SHP77 treated with DMSO at 0.1 percent for 48 hours (cell line): ENCODE results near the gene CAPRIN1.

ENCODE experiments used
- DNase-seq: peaks from one replicate; lab custom pipeline; 2025; lab: John Stamatoyannopoulos, UW

The CAPRIN1 gene

GRCh38 chr11:34143048-34143447 is 91.5 kb downstream of the CAPRIN1 start:
- DNase-seq, result no peak

- no peak for DNase-seq
These were observed 93.5 kb downstream of the CAPRIN1 start for GRCh38 chr11:34145073-34145472.

DNA sequence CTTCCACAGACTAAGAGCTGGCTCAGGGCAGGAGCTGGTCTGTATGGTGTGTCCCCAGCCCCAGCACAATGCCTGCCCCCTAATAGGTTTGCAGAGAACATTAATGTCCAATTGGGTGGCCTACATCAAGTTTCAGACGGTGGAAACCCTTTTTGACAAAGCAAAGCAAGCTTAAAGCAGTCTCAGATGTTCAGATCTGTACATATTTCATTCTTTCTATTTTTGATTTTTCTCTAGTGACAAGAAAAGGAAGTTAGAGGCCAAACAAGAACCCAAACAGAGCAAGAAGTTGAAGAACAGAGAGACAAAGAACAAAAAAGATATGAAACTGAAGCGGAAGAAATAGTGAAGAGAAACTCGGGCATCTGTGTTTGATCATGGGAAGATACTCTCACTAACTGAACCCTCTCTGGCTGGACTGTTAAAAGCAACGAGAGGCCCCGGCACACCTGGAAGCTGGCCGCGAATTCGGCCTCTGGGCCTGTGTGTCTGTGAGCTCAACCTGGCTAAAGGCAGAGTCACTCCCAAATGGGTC is 94.4 kb downstream of the CAPRIN1 start:
- DNase-seq, result no peak

GRCh38 chr11:34146411-34146810 is 94.9 kb downstream of the CAPRIN1 start:
- no peak for DNase-seq

- DNase-seq, result no peak
These were observed 95.3 kb downstream of the CAPRIN1 start for GRCh38 chr11:34146866-34147265.

DNA sequence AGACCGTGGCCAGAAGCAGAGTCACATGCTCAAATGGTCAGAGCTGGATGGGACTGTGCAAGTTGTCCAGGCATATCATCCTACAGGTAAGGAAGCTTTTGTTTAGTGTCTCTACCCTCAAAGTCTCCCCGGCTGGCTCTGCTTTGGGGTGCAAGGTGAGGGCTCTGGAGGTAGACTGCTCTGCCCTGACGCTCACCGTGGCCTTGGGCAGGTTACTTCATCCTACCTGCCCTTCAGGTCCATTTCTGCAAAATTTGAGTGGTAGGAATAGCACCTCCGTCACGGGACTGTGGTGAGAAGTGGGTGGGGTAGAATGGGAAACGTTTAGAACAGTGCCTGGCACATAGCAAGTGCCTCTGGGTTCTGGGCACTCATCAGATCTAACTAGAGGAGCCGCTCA is 96.0 kb downstream of the CAPRIN1 start:
- DNase-seq, result no peak

- no peak for DNase-seq
These were observed 97.1 kb downstream of the CAPRIN1 start for GRCh38 chr11:34148504-34149165.

GRCh38 chr11:34149274-34149673 is 97.7 kb downstream of the CAPRIN1 start:
- DNase-seq, result no peak

GRCh38 chr11:34149786-34150185 is 98.3 kb downstream of the CAPRIN1 start:
- DNase-seq, result no peak

GRCh38 chr11:34150494-34151151 is 99.1 kb downstream of the CAPRIN1 start:
- DNase-seq, result no peak
